Measurements from ENCODE around the gene SLC16A13. TPM values are rescaled to one million over a fixed set of nuclear protein-coding genes. Genes with fewer than 3 reads are reported as not detected.

Gene SLC16A13
- total and polyA plus RNA-seq, 10 of the 15 experiments (the other 5 are each of a cell fraction or from before 2014, with no cell fraction given): 0.34 to 12.1 (median 3.3) TPM

DNA sequence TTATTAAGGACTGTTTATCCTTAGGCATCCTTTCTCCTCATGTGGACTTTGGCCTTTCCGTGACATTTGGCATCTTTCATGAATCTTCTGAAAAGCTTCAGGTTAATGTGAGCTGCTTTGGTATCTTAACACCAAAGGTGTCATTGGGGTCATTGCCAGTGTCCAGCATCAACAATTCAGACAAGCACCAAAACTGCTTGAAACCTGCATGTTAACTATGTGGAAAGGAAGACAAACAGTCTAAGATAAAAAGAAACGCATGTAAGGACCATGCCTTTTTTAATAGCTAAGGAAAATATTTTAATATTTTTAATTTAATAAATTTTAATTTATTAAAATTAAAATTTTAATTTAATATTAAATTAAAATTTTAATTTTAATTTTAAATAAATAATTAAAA is 32.1 kb upstream of the SLC16A13 start:
- no TSS peak for BruUV-seq (replicated peaks)
- H4K20me1 ChIP-seq (ENCODE audit: control insufficient read depth, insufficient read depth): no peaks in the 10 kb centered on the region
- no peak overlapping the region for H3K9ac ChIP-seq (ENCODE audit: control insufficient read depth, insufficient read depth, low read length)
- H3K9me3 ChIP-seq (replicated peaks; ENCODE audit: control insufficient read depth, insufficient read depth, low read length): no peaks in the 10 kb centered on the region
- no peak overlapping the region for H3K4me2 ChIP-seq (ENCODE audit: control insufficient read depth, insufficient read depth)
- H3K4me1 ChIP-seq (ENCODE audit: control insufficient read depth, insufficient read depth, low read length): no peaks in the 10 kb centered on the region
- no peak for ATAC-seq
- H3K27ac ChIP-seq (ENCODE audit: control insufficient read depth, insufficient read depth): no peak overlapping the region
- no peak overlapping the region for H3K4me3 ChIP-seq
- intact Hi-C loops (cut with micrococcal nuclease; ENCODE audit: unreplicated experiment): loop anchor here (1.0 to 2.0 kb wide), 3 partner anchors 90 to 337 kb away; no protein-coding TSS in a partner anchor
- H3K36me3 ChIP-seq (ENCODE audit: control insufficient read depth in 2 of 2, insufficient read depth in 2 of 2, low read length in 1 of 2): peaks cover 7 to 11% of the 10 kb centered on the region in 2 experiments
- H2AFZ ChIP-seq (ENCODE audit: control insufficient read depth, low read depth, low read length): no peak overlapping the region
- SMC1A ChIA-PET (ENCODE audit: uncharacterized antibody, unreplicated experiment): interaction anchor here (0.6 to 5.2 kb wide), 29 partner anchors 9 to 528 kb away, joined by 3 to 67 read pairs (median 5); partner anchors contain the start of genes BCL6B, RNASEK and SLC16A13
- no peak for FAIRE-seq
- POLR2A ChIA-PET: interaction anchor here (0.9 to 1.4 kb wide), 3 partner anchors 61 to 160 kb away, joined by 3 to 4 read pairs (median 3); no protein-coding TSS in a partner anchor
- RAD21 ChIA-PET (ENCODE audit: unreplicated experiment): interaction anchor here (0.6 to 3.8 kb wide), 16 partner anchors 11 to 338 kb away, joined by 3 to 61 read pairs (median 6); partner anchors contain the start of gene BCL6B
- no peaks in the 10 kb centered on the region; the same call in 1 of the 2 replicates for H3K79me2 ChIP-seq (ENCODE audit: control insufficient read depth, insufficient read depth, low read length)
- H3K27me3 ChIP-seq (replicated peaks in 1 of 2; ENCODE audit: control insufficient read depth in 2 of 2, insufficient read depth in 2 of 2, low read length in 1 of 2): no peaks in the 10 kb centered on the region
- CTCF ChIA-PET: interaction anchor here (0.5 to 15.9 kb wide), 49 partner anchors 8 to 1446 kb away, joined by 3 to 237 read pairs (median 4); partner anchors contain the start of genes ALOX12 and RNASEK
- WGBS (ENCODE audit: insufficient coverage, insufficient replicate concordance, low lambda C conversion rate, missing lambda C conversion rate): 92% methylated on average over 2 of the region's 2 CpGs
- in situ Hi-C loops (cut with MboI): loop anchor here (10.0 kb wide), 1 partner anchor 159 kb away; no protein-coding TSS in a partner anchor
- no peak for TF ChIP-seq ZSCAN29 (IDR thresholded peaks at IDR 0.05)
- TF ChIP-seq MTA2 (IDR thresholded peaks at IDR 0.05; ENCODE audit: low read depth): no peak
- no peak for TF ChIP-seq SMAD5 (IDR thresholded peaks at IDR 0.05; ENCODE audit: low read depth)
- no peak for TF ChIP-seq ZNF207 (IDR thresholded peaks at IDR 0.05; ENCODE audit: borderline replicate concordance)
- TF ChIP-seq, protein P1, sequence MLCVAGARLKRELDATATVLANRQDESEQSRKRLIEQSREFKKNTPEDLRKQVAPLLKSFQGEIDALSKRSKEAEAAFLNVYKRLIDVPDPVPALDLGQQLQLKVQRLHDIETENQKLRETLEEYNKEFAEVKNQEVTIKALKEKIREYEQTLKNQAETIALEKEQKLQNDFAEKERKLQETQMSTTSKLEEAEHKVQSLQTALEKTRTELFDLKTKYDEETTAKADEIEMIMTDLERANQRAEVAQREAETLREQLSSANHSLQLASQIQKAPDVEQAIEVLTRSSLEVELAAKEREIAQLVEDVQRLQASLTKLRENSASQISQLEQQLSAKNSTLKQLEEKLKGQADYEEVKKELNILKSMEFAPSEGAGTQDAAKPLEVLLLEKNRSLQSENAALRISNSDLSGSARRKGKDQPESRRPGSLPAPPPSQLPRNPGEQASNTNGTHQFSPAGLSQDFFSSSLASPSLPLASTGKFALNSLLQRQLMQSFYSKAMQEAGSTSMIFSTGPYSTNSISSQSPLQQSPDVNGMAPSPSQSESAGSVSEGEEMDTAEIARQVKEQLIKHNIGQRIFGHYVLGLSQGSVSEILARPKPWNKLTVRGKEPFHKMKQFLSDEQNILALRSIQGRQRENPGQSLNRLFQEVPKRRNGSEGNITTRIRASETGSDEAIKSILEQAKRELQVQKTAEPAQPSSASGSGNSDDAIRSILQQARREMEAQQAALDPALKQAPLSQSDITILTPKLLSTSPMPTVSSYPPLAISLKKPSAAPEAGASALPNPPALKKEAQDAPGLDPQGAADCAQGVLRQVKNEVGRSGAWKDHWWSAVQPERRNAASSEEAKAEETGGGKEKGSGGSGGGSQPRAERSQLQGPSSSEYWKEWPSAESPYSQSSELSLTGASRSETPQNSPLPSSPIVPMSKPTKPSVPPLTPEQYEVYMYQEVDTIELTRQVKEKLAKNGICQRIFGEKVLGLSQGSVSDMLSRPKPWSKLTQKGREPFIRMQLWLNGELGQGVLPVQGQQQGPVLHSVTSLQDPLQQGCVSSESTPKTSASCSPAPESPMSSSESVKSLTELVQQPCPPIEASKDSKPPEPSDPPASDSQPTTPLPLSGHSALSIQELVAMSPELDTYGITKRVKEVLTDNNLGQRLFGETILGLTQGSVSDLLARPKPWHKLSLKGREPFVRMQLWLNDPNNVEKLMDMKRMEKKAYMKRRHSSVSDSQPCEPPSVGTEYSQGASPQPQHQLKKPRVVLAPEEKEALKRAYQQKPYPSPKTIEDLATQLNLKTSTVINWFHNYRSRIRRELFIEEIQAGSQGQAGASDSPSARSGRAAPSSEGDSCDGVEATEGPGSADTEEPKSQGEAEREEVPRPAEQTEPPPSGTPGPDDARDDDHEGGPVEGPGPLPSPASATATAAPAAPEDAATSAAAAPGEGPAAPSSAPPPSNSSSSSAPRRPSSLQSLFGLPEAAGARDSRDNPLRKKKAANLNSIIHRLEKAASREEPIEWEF (IDR thresholded peaks at IDR 0.05; ENCODE audit: insufficient replicate concordance, low read depth, low read length): no peak
- no peak for DNase-seq (ENCODE audit: low read depth, low spot score)

Measured in GM12878 (cell line).